Thoracic aorta (tissue), 2 donors: ENCODE measurements around the gene DLGAP5. TPM values are rescaled to one million over a fixed set of nuclear protein-coding genes. Genes with fewer than 3 reads are reported as not detected.

Source experiments
- ATAC-seq: fragments of 150-250 bp; one replicate; pipeline ENCODE4 v1.8.0; 2017; ENCODE audit warnings: low read depth; ENCODE audit not compliant: insufficient number of reproducible peaks, low FRiP score
- DNase-seq: peaks from one replicate; pipeline ENCODE4 v3.0.0-alpha.2; 2020; ENCODE audit warnings: low spot score
- H3K27ac ChIP-seq, 2 donors: fragments of 200-600 bp; sonication (generic); 1 replicate in 1 of 2; 2 replicates in 1 of 2; pipeline ENCODE4 v1.5.1; 2016; ENCODE audit warnings: mild to moderate bottlenecking in 2 of 2, moderate library complexity in 2 of 2
- H3K27me3 ChIP-seq: fragments of 200-600 bp; sonication (generic); replicated peaks from 2 replicates; pipeline ENCODE4 v1.6.0; 2016; ENCODE audit warnings: mild to moderate bottlenecking; ENCODE audit not compliant: insufficient read depth
- H3K36me3 ChIP-seq: fragments of 200-600 bp; sonication (generic); one replicate; pipeline ENCODE4 v1.5.1; 2016
- H3K4me1 ChIP-seq, 2 donors: fragments of 200-600 bp; sonication (generic); 1 replicate in 1 of 2; 2 replicates in 1 of 2; pipeline versions ENCODE4 v1.5.1 to v1.6.0; 2016; ENCODE audit warnings: low read depth in 2 of 2, mild to moderate bottlenecking in 1 of 2; ENCODE audit not compliant: control insufficient read depth in 1 of 2
- H3K4me3 ChIP-seq: fragments of 200-600 bp; sonication (generic); 2 replicates; pipeline ENCODE4 v1.5.1; 2016; ENCODE audit warnings: mild to moderate bottlenecking
- H3K9me3 ChIP-seq: fragments of 200-600 bp; sonication (generic); 2 replicates; pipeline ENCODE4 v1.5.1; 2016
- total RNA-seq, 2 donors: library from RNA; depleted of rRNA; stranded (reverse); fragments of >200 nt; gene quantifications; one replicate each; pipeline versions ENCODE4 v1.1.0 to v1.2.3, GENCODE V29; 2016
- TF ChIP-seq, protein P1 (sequence below): fragments of 200-600 bp; sonication (generic); IDR thresholded peaks from one replicate; pipeline ENCODE4 v1.5.1; 2019; ENCODE audit warnings: antibody characterized with exemption

The DLGAP5 gene
- total RNA-seq, 2 donors from 2014 or later: 0.14 TPM; not detected in 1

DNA sequence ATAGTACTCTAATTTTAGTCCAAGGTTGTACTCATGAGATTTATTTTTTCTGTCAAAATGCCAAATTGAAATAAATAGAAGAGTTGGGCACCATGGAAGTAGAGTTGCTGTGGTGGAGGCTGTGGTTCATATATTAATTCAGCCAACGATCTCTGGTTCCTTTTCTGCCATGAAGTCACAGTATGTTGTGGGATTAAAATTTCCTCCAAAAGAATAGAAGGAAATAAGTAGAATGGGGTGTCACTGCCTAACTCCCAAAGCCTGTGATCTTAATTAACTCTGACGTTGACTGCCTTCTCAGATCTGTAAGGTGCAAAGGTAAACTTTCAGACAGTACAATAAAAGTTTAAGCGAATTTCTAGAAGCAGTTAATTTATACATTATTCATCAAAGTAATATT is 42.2 kb upstream of the DLGAP5 start:
- H3K4me3 ChIP-seq: no peak overlapping the region
- H3K4me1 ChIP-seq: no peaks in the 10 kb centered on the region
- TF ChIP-seq, protein P1, sequence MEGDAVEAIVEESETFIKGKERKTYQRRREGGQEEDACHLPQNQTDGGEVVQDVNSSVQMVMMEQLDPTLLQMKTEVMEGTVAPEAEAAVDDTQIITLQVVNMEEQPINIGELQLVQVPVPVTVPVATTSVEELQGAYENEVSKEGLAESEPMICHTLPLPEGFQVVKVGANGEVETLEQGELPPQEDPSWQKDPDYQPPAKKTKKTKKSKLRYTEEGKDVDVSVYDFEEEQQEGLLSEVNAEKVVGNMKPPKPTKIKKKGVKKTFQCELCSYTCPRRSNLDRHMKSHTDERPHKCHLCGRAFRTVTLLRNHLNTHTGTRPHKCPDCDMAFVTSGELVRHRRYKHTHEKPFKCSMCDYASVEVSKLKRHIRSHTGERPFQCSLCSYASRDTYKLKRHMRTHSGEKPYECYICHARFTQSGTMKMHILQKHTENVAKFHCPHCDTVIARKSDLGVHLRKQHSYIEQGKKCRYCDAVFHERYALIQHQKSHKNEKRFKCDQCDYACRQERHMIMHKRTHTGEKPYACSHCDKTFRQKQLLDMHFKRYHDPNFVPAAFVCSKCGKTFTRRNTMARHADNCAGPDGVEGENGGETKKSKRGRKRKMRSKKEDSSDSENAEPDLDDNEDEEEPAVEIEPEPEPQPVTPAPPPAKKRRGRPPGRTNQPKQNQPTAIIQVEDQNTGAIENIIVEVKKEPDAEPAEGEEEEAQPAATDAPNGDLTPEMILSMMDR: no peak
- H3K36me3 ChIP-seq: no peaks in the 10 kb centered on the region
- ATAC-seq: no peak
- H3K9me3 ChIP-seq: no peaks in the 10 kb centered on the region
- no peaks in the 10 kb centered on the region for H3K27me3 ChIP-seq
- no peak overlapping the region for H3K27ac ChIP-seq
- no peak for DNase-seq

DNA sequence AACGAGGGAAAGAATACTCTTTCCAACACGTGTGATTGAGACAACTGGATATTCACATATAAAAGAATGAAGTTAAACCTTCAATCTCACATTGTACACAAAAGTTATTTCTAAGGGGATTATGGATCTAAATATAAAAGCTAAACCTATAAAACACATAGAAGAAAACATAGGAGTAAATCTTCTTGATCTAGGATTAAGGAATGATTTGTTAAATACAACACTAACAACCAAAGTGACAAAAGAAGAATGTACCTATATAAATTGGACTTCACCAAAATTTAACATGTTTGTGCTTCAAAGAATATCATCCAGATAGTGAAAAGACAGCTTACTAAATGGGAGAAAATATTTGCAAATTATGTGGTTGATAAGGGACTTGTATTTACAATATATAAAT is 36.9 kb upstream of the DLGAP5 start:
- TF ChIP-seq, protein P1: no peak
- DNase-seq (no peak), ATAC-seq (no peak)
- H3K27me3 ChIP-seq: no peaks in the 10 kb centered on the region
- no peaks in the 10 kb centered on the region for H3K4me1 ChIP-seq
- H3K9me3 ChIP-seq: peaks cover 16% of the 10 kb centered on the region
- no peaks in the 10 kb centered on the region for H3K36me3 ChIP-seq
- no peak overlapping the region for H3K4me3 ChIP-seq
- no peak overlapping the region for H3K27ac ChIP-seq

DNA sequence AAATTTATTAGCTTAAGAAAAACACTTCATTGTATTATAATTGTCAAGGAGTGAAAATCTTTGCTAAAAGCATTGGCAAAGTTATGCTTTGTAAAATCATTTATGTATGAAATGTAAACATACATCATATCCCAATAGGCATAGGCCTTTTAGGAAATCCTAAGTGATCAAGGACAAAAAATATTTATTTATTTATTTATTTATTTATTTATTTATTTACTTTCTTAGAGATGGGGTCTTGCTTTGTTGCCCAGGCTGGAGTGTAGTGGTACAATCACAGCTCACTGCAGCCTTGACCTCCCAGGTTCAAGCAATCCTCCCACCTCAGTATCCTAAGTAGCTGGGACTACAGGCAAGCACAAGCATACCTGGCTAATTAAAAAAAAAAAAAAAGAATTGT is 32.0 kb upstream of the DLGAP5 start:
- no peaks in the 10 kb centered on the region for H3K36me3 ChIP-seq
- no peak overlapping the region for H3K27ac ChIP-seq
- no peaks in the 10 kb centered on the region for H3K4me1 ChIP-seq
- H3K9me3 ChIP-seq: peaks cover 16% of the 10 kb centered on the region
- H3K4me3 ChIP-seq: no peak overlapping the region
- no peaks in the 10 kb centered on the region for H3K27me3 ChIP-seq
- TF ChIP-seq, protein P1: no peak
- ATAC-seq (no peak), DNase-seq (no peak)

DNA sequence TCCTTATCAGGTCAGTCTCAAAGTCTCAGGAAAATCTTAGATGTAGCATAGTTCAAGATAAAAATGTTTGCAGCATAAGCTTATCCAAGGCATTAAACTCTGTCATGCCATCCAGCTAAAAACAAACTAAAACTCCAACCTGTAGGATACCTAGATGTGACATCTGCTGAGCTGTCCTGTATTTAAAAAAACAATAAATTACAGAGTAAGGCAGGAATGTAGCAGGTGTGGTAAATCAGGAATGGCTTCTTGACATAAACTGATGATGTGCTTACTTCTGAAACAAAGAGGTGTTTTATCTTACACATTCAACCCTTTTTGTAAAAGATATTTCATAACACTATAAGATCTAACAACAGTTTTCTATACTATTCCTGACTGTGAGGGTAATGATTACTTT is 30.6 kb upstream of the DLGAP5 start:
- TF ChIP-seq, protein P1: no peak
- ATAC-seq (no peak), DNase-seq (no peak)

DNA sequence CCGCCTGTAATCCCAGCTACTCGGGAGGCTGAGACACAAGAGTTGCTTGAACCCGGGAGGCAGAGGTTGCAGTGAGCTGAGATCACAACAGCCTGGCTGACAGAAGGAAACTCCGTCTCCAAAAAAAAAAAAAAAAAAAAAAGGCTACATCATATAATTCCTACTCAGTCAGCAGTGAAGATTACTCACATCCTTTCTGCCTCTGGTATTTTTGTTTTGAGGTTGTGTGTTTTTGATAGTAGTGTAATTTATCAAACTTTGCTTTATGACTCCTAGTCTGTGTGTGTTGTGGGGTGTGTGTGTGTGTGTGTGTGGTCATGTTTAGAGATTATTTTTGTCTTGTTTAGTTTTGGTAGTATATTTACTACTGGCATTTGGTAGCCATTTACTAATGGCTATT is 29.8 kb upstream of the DLGAP5 start:
- H3K27me3 ChIP-seq: no peaks in the 10 kb centered on the region
- no peaks in the 10 kb centered on the region for H3K36me3 ChIP-seq
- H3K27ac ChIP-seq: no peak overlapping the region
- peaks cover 2% of the 10 kb centered on the region for H3K9me3 ChIP-seq
- ATAC-seq: no peak
- DNase-seq: no peak
- no peaks in the 10 kb centered on the region for H3K4me1 ChIP-seq
- H3K4me3 ChIP-seq: no peak overlapping the region
- TF ChIP-seq, protein P1: no peak

More for the DNA sequence above, 30.6 kb upstream of the DLGAP5 start:
- H3K36me3 ChIP-seq: no peaks in the 10 kb centered on the region
- no peak overlapping the region for H3K4me3 ChIP-seq
- H3K27ac ChIP-seq: no peak overlapping the region
- H3K27me3 ChIP-seq: no peaks in the 10 kb centered on the region
- H3K9me3 ChIP-seq: peaks cover 8% of the 10 kb centered on the region
- H3K4me1 ChIP-seq: no peaks in the 10 kb centered on the region
